WTC11 (cell line): ENCODE measurements around the gene FAF1. TPM values are rescaled to one million over a fixed set of nuclear protein-coding genes. Genes with fewer than 3 reads are reported as not detected.

ENCODE experiments used
- ATAC-seq: fragments of 200-7000 bp; cut with Tn5 transposase; 2 replicates; pipeline ENCODE4 v1.10.0; 2021; ENCODE audit warnings: mild to moderate bottlenecking, moderate library complexity
- CTCF ChIA-PET: fragments of 300-600 bp; sonication (Branson Sonifier 250); formaldehyde crosslinking; loops from one replicate; lab custom pipeline; 2021; ENCODE audit warnings: antibody characterized with exemption; lab: Charles Lee
- POLR2A ChIA-PET: fragments of 350-600 bp; sonication (Branson Sonifier 250); formaldehyde crosslinking; loops from one replicate; lab custom pipeline; 2021; ENCODE audit warnings: antibody characterized with exemption; lab: Charles Lee
- DNase-seq: peaks from one replicate; pipeline ENCODE4 v3.0.0; 2021; ENCODE audit warnings: low spot score
- H3K27ac Mint-ChIP-seq: 2 replicates; pipeline ENCODE4 v1.8.0; 2021; ENCODE audit warnings: mixed read lengths
- H3K27me3 Mint-ChIP-seq: 2 replicates; pipeline ENCODE4 v1.8.0; 2021; ENCODE audit warnings: low read depth, mild to moderate bottlenecking, moderate library complexity, mixed read lengths
- H3K36me3 Mint-ChIP-seq: 2 replicates; pipeline ENCODE4 v1.8.0; 2021; ENCODE audit warnings: mixed read lengths
- H3K4me1 Mint-ChIP-seq: 2 replicates; pipeline ENCODE4 v1.8.0; 2022; ENCODE audit warnings: mixed read lengths
- H3K4me3 Mint-ChIP-seq: 2 replicates; pipeline ENCODE4 v1.8.0; 2021; ENCODE audit warnings: mild to moderate bottlenecking, moderate library complexity, mixed read lengths
- H3K9me3 Mint-ChIP-seq: 2 replicates; pipeline ENCODE4 v1.8.0; 2021; ENCODE audit warnings: mixed read lengths
- ATF3 ChIP-seq: sonication (generic); formaldehyde crosslinking; conservative IDR thresholded peaks from 2 replicates; pipeline ENCODE4 v1.8.1; 2022; ENCODE audit warnings: mild to moderate bottlenecking, missing genetic modification reagents
- FOXP1 ChIP-seq: sonication (generic); formaldehyde crosslinking; IDR thresholded peaks from 2 replicates; pipeline ENCODE4 v1.8.0; 2022; ENCODE audit warnings: missing genetic modification reagents, mild to moderate bottlenecking, moderate library complexity, borderline replicate concordance
- FOXP4 ChIP-seq: sonication (generic); formaldehyde crosslinking; IDR thresholded peaks from 2 replicates; pipeline ENCODE4 v1.8.0; 2022; ENCODE audit warnings: mild to moderate bottlenecking, missing genetic modification reagents
- GABPB1 ChIP-seq: sonication (generic); formaldehyde crosslinking; IDR thresholded peaks from 2 replicates; pipeline ENCODE4 v1.8.1; 2023; ENCODE audit warnings: mild to moderate bottlenecking, missing genetic modification reagents
- KAT7 ChIP-seq: sonication (generic); formaldehyde crosslinking; IDR thresholded peaks from 2 replicates; pipeline ENCODE4 v1.8.1; 2023; ENCODE audit warnings: missing genetic modification reagents, mild to moderate bottlenecking, borderline replicate concordance
- NFATC4 ChIP-seq: fragments of 250-450 bp; sonication (Bioruptor Pico); IDR thresholded peaks from 2 replicates; pipeline ENCODE4 v1.9.0; 2021; ENCODE audit warnings: mild to moderate bottlenecking
- NFYB ChIP-seq: sonication (generic); formaldehyde crosslinking; conservative IDR thresholded peaks from 2 replicates; pipeline ENCODE4 v1.8.0; 2022; ENCODE audit warnings: low read depth, missing genetic modification reagents
- PRDM15 ChIP-seq: sonication (generic); formaldehyde crosslinking; IDR thresholded peaks from 2 replicates; pipeline ENCODE4 v1.8.0; 2022; ENCODE audit warnings: missing genetic modification reagents
- PRRX2 ChIP-seq: fragments of 250-450 bp; sonication (Bioruptor Pico); IDR thresholded peaks from 2 replicates; pipeline ENCODE4 v1.8.0; 2021; ENCODE audit warnings: mild to moderate bottlenecking
- RELA ChIP-seq: sonication (generic); formaldehyde crosslinking; IDR thresholded peaks from 2 replicates; pipeline ENCODE4 v1.8.1; 2022; ENCODE audit warnings: missing genetic modification reagents, mild to moderate bottlenecking, borderline replicate concordance
- RORB ChIP-seq: fragments of 250-450 bp; sonication (Bioruptor Pico); IDR thresholded peaks from 2 replicates; pipeline ENCODE4 v1.9.0; 2021; ENCODE audit warnings: mild to moderate bottlenecking
- SMAD3 ChIP-seq: sonication (generic); formaldehyde crosslinking; IDR thresholded peaks from 2 replicates; pipeline ENCODE4 v1.8.0; 2022; ENCODE audit warnings: missing genetic modification reagents, mild to moderate bottlenecking, borderline replicate concordance
- SMAD4 ChIP-seq: sonication (generic); formaldehyde crosslinking; IDR thresholded peaks from 2 replicates; pipeline ENCODE4 v1.8.0; 2022; ENCODE audit warnings: mild to moderate bottlenecking, missing genetic modification reagents
- STAT6 ChIP-seq: sonication (generic); formaldehyde crosslinking; conservative IDR thresholded peaks from 2 replicates; pipeline ENCODE4 v1.8.1; 2023; ENCODE audit warnings: mild to moderate bottlenecking, low read depth, missing genetic modification reagents, moderate library complexity
- TCF7 ChIP-seq: sonication (generic); formaldehyde crosslinking; IDR thresholded peaks from 2 replicates; pipeline ENCODE4 v1.8.0; 2022; ENCODE audit warnings: mild to moderate bottlenecking, low read depth, missing genetic modification reagents, moderate library complexity
- TP53 ChIP-seq: sonication (generic); formaldehyde crosslinking; IDR thresholded peaks from 2 replicates; pipeline ENCODE4 v1.8.1; 2023; ENCODE audit warnings: mild to moderate bottlenecking, missing genetic modification reagents
- ZBTB21 ChIP-seq: sonication (generic); formaldehyde crosslinking; IDR thresholded peaks from 2 replicates; pipeline ENCODE4 v1.8.1; 2023; ENCODE audit warnings: mild to moderate bottlenecking, missing genetic modification reagents, borderline replicate concordance
- ZNF121 ChIP-seq: sonication (generic); formaldehyde crosslinking; IDR thresholded peaks from 2 replicates; pipeline ENCODE4 v1.8.0; 2023; ENCODE audit warnings: missing genetic modification reagents
- ZNF138 ChIP-seq: sonication (generic); formaldehyde crosslinking; conservative IDR thresholded peaks from 2 replicates; pipeline ENCODE4 v1.8.1; 2022; ENCODE audit warnings: mild to moderate bottlenecking, moderate library complexity, missing genetic modification reagents
- ZNF396 ChIP-seq: fragments of 250-450 bp; sonication (Bioruptor Pico); IDR thresholded peaks from 2 replicates; pipeline ENCODE4 v1.8.0; 2021; ENCODE audit warnings: mild to moderate bottlenecking, moderate library complexity, borderline replicate concordance
- ZNF423 ChIP-seq: fragments of 250-450 bp; sonication (Bioruptor Pico); IDR thresholded peaks from 2 replicates; pipeline ENCODE4 v2.1.2; 2022; ENCODE audit warnings: mild to moderate bottlenecking, moderate library complexity
- total RNA-seq: library from RNA; stranded (reverse); gene quantifications from 3 replicates; pipeline ENCODE4 v1.2.3, GENCODE V29; 2021
- TF ChIP-seq, protein P1 (sequence below): fragments of 250-450 bp; sonication (Bioruptor Pico); conservative IDR thresholded peaks from 2 replicates; pipeline ENCODE4 v1.9.0; 2021; ENCODE audit warnings: mild to moderate bottlenecking
- TF ChIP-seq, protein P2 (sequence below): sonication (generic); formaldehyde crosslinking; IDR thresholded peaks from 2 replicates; pipeline ENCODE4 v1.8.1; 2022; ENCODE audit warnings: mild to moderate bottlenecking, moderate library complexity, missing genetic modification reagents
- TF ChIP-seq, protein P3 (sequence below): fragments of 250-450 bp; sonication (Bioruptor Pico); IDR thresholded peaks from 2 replicates; pipeline ENCODE4 v1.9.0; 2021; ENCODE audit warnings: mild to moderate bottlenecking

FAF1 gene
- total RNA-seq, 1 experiment from 2014 or later, result 53.5 TPM

GRCh38 chr1:50983219-50983802 is 23.2 kb upstream of the FAF1 start:
- CTCF ChIA-PET, result interaction anchor here (1.2 kb wide), 1 partner anchor 110 kb away, joined by 3 read pairs; no protein-coding TSS in a partner anchor
- no peak for ATAC-seq
- DNase-seq, result no peak
- TF ChIP-seq TP53 (CRISPR knock-in tag) (no peak), FOXP1 (CRISPR knock-in tag) (no peak), SMAD4 (CRISPR knock-in tag) (no peak), ZBTB21 (no peak)
- TF ChIP-seq, protein P1, sequence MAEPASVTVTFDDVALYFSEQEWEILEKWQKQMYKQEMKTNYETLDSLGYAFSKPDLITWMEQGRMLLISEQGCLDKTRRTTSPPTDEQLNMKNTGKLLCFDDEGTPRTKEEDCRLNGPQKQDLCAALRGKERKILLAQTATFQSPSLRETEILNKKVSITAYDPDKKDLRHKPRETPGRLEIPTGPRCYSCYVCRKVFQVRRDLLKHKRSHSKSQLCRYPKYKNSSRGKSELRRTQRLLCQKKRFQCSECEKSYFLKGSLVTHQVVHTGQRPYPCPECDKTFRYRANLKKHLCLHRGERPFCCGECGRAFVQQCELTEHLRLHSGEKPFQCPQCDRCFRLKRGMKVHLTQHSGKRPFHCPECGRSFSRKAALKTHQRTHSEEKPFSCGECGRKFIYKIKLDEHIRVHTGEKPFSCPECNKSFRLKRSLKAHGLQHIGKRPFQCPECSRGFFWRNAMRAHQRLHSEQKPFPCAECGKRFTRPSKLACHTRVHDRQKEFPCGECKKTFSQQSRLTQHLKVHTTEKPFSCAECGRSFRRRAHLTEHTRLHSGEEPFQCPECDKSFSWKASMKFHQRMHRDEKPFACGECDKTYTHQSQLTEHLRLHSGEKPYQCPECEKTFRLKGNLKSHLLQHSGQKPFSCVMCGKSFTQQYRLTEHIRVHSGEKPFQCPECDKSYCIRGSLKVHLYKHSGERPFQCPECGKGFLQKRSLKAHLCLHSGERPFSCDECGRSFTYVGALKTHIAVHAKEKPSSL (CRISPR knock-in tag), result no peak
- TF ChIP-seq, protein P2, sequence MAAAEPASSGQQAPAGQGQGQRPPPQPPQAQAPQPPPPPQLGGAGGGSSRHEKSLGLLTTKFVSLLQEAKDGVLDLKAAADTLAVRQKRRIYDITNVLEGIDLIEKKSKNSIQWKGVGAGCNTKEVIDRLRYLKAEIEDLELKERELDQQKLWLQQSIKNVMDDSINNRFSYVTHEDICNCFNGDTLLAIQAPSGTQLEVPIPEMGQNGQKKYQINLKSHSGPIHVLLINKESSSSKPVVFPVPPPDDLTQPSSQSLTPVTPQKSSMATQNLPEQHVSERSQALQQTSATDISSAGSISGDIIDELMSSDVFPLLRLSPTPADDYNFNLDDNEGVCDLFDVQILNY, result no peak
- TF ChIP-seq, protein P3, sequence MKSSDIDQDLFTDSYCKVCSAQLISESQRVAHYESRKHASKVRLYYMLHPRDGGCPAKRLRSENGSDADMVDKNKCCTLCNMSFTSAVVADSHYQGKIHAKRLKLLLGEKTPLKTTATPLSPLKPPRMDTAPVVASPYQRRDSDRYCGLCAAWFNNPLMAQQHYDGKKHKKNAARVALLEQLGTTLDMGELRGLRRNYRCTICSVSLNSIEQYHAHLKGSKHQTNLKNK (CRISPR knock-in tag), result no peak
- TF ChIP-seq, all 79 proteins: peak for 0
- no peaks in the 10 kb centered on the region for H3K36me3 Mint-ChIP-seq
- H3K27me3 Mint-ChIP-seq, result peaks cover 76% of the 10 kb centered on the region
- POLR2A ChIA-PET, result no interaction called here
- H3K4me3 Mint-ChIP-seq, result no peak overlapping the region
- H3K27ac Mint-ChIP-seq, result no peak overlapping the region
- peaks cover 10% of the 10 kb centered on the region for H3K4me1 Mint-ChIP-seq
- no peaks in the 10 kb centered on the region for H3K9me3 Mint-ChIP-seq

DNA sequence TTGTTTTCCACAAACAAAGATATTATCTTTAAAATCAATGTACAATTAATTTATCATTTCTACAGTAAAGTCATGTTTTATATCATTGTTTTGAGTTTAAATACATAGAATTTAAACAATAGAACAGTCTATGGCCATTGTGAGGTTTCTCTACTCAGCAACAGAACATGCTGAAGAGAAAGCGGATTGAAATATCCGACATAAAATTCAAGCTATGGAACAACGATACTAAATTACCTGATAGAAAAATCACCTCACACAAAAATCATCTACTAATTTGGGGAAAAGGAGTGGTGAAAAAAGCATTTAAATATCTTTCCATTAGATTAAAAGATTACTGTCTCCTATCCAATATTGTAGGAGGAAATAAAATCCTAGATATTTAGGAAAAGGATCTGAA is 22.5 kb upstream of the FAF1 start:
- Mint-ChIP-seq H3K9me3 (no peaks in the 10 kb centered on the region), H3K27ac (no peak overlapping the region), H3K36me3 (no peaks in the 10 kb centered on the region), H3K27me3 (peaks cover 81% of the 10 kb centered on the region), H3K4me3 (no peak overlapping the region), H3K4me1 (peaks cover 10% of the 10 kb centered on the region)
- ChIA-PET POLR2A (no interaction called here), CTCF (interaction anchor here (1.2 kb wide), 1 partner anchor 110 kb away, joined by 3 read pairs; no protein-coding TSS in a partner anchor)
- DNase-seq (no peak), ATAC-seq (no peak)
- TF ChIP-seq NFYB (CRISPR knock-in tag), result no peak
- TF ChIP-seq ZNF121 (CRISPR knock-in tag), result no peak
- TF ChIP-seq RELA (CRISPR knock-in tag), result no peak
- no peak for TF ChIP-seq PRRX2 (CRISPR knock-in tag)
- TF ChIP-seq ZNF138 (CRISPR knock-in tag), result no peak
- no peak for TF ChIP-seq RORB
- no peak for TF ChIP-seq FOXP4 (CRISPR knock-in tag)
- no peak for TF ChIP-seq ATF3 (CRISPR knock-in tag)
- no peak for TF ChIP-seq ZNF396 (CRISPR knock-in tag)
- no peak for TF ChIP-seq PRDM15 (CRISPR knock-in tag)
- no peak for TF ChIP-seq ZNF423 (CRISPR knock-in tag)
- no peak for TF ChIP-seq GABPB1 (CRISPR knock-in tag)
- TF ChIP-seq SMAD3, result no peak
- TF ChIP-seq STAT6 (CRISPR knock-in tag), result no peak
- no peak for TF ChIP-seq KAT7
- TF ChIP-seq NFATC4 (CRISPR knock-in tag), result no peak
- no peak for TF ChIP-seq TCF7 (CRISPR knock-in tag)
